Camera-type eye (tissue), 1 donor: Measurements from ENCODE around the gene MED14. TPM values are rescaled to one million over a fixed set of nuclear protein-coding genes. Genes with fewer than 3 reads are reported as not detected.

Experiments used
- total RNA-seq: library from RNA; depleted of rRNA; stranded (reverse); fragments of >200 nt; gene quantifications from one replicate; pipeline ENCODE4 v1.2.3, GENCODE V29; 2014

MED14 gene
- total RNA-seq, result 56.8 TPM

DNA sequence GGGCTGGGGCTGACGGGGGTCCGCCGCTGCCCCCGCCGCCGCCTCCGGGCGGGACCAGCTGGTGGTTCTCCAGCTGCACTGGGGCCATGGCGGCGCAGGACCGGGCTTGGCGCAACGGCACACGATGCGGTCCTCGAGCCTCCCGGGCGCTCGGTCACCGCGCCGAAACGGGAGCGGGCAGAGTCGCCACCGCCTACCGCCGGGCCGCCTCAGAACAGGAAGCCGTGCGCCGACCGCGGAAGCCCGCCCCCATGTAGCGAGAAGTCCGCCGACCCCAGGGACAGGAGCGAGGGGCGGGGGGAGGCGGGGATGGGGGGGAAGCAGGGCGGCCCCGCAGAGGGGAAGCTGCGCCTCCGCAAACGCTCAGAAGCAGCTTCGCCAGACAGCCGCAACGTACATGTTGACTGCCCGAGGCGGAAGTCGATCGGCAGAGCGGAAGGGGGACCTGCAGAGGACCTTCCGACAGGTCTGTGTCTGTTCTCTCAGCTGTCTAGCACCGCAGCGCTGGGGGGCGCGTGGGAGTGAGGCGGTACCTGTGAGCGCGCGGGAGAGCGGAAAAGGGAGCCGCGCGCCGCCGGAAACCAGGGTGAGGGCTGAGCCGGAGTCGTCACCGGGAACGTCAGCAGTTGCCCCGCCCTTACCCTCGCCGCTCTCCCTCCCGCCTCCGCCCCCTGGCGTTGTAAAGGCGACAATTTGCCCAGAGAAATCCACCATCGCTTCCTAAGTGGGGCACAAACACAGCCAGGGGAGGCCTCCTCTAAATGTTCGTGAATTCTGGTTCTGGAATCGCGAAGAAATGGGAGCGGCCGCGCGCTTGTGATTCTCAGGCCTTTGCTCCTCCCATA lies at the start of gene MED14:
Gene MED14 (minus strand): TSS at position 218 of the 845 bp plus-strand sequence. CDS start 130 bp downstream, at position 88.

DNA sequence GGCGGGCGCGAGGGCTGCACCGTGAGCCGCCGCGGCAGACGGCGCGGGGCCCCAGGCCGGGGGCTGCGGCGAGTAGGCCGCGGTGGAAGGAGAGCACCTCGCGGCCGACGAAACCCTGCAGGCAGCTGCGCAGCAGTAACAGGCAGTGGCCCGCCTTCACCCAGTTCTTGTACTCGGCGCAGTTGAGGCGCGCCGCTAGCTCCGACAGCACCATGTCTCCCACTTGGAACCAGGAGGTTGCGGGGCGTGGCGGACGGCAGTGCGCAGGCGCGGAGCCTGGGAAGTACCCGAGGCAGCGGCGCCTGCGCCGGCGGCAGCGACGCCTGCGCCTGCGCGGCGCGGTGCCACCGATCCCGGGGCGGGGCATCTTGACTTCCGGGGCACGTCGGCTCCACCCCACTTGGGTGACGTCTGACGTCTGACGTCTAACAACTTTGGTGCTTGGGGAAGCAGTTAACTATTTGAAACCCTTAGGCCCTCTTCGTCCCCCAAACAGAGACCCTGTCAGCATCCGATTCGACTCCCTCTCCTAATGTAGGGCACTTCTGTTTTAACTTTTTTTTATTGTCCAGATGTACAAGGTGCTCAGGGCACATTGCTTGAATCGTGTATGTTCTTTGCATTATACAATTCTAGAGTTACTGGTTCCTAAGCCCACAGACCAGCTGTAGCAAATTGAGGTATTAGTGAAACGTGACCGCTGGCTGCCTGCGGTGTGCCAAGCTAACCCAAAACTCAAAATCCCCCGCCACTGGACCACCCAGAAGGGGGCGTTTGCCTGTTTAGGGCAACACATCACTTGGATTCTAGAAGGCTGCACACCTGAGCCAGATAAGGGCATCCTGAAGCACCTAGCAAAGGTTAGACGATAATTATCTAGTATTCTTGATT lies 87.8 kb downstream of the MED14 start, which contains the start of gene CXorf38:
Gene CXorf38 (minus strand): TSS at position 255 of the 891 bp plus-strand sequence. CDS start 41 bp downstream, at position 214.

DNA sequence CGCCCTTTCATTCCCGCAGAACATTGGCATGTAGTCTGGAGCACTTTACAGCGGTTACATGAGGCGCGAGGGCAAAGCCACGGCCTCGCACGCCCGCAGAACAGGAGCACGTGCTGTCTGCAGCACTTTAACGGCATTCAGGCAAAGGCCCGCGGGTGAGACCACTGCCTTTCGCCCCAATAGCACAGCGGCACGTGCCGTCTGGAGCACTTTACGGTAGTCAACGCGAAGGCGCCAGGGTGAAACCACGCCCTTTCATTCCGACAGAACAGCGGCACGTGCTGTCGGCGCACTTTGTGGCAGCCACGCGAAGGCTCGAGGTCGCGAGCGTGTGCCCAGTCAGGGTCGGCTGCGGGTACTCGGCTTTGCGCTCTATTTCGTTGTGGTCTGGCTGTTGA lies 112.2 kb downstream of the MED14 start, which contains the start of gene MPC1L:
Gene MPC1L (plus strand): TSS at position 290 of the 398 bp plus-strand sequence. CDS start 138 bp downstream, outside the sequence.

Other genes starting within 250 kb of the MED14 start
- 108 TPM for gene ATP6AP2, start 154.6 kb downstream of the MED14 start, total RNA-seq
- gene MPC1L, start 112.1 kb downstream of the MED14 start, total RNA-seq, result not detected
- 16.0 TPM for gene CXorf38, start 88.0 kb downstream of the MED14 start, total RNA-seq